ENCODE measurements around the gene PLCB1. TPM values are rescaled to one million over a fixed set of nuclear protein-coding genes. Genes with fewer than 3 reads are reported as not detected.

Gene PLCB1
- total RNA-seq, 3 donors from 2014 or later, result 7.2 to 50.7 (median 8.8) TPM

GRCh38 chr20:8438748-8439147, 306.7 kb downstream of the PLCB1 start:
- no peak for TF ChIP-seq CTCF (IDR thresholded peaks at IDR 0.05)
- ATAC-seq (no peak), DNase-seq (no peak)
- H3K36me3 ChIP-seq (ENCODE audit: low read depth), result no peaks in the 10 kb centered on the region
- no peaks in the 10 kb centered on the region for H3K4me1 ChIP-seq (ENCODE audit: low read depth)
- no peak overlapping the region for H3K4me3 ChIP-seq
- H3K9me3 ChIP-seq, result no peaks in the 10 kb centered on the region
- intact Hi-C loops (cut with DNase I, micrococcal nuclease), result no loop called here

GRCh38 chr20:8443464-8444072, 311.5 kb downstream of the PLCB1 start:
- ATAC-seq, result no peak
- no peaks in the 10 kb centered on the region for H3K36me3 ChIP-seq (ENCODE audit: low read depth)
- TF ChIP-seq CTCF (IDR thresholded peaks at IDR 0.05), result no peak
- H3K4me3 ChIP-seq, result no peak overlapping the region
- no peaks in the 10 kb centered on the region for H3K9me3 ChIP-seq
- no peak for DNase-seq
- intact Hi-C loops (cut with DNase I, micrococcal nuclease), result no loop called here
- no peaks in the 10 kb centered on the region for H3K4me1 ChIP-seq (ENCODE audit: low read depth)

- DNase-seq, result no peak
These were observed 315.4 kb downstream of the PLCB1 start for GRCh38 chr20:8447262-8448120.

GRCh38 chr20:8449123-8449522, 317.1 kb downstream of the PLCB1 start:
- TF ChIP-seq CTCF (IDR thresholded peaks at IDR 0.05), result no peak
- no peaks in the 10 kb centered on the region for H3K4me1 ChIP-seq (ENCODE audit: low read depth)
- no peaks in the 10 kb centered on the region for H3K9me3 ChIP-seq
- no peak overlapping the region for H3K4me3 ChIP-seq
- intact Hi-C loops (cut with DNase I, micrococcal nuclease), result no loop called here
- DNase-seq (no peak), ATAC-seq (no peak)
- H3K36me3 ChIP-seq (ENCODE audit: low read depth), result no peaks in the 10 kb centered on the region

More at GRCh38 chr20:8447262-8448120, 315.4 kb downstream of the PLCB1 start:
- no peak for TF ChIP-seq CTCF (IDR thresholded peaks at IDR 0.05)
- no peak for ATAC-seq
- intact Hi-C loops (cut with DNase I, micrococcal nuclease), result no loop called here
- no peaks in the 10 kb centered on the region for H3K36me3 ChIP-seq (ENCODE audit: low read depth)
- no peaks in the 10 kb centered on the region for H3K4me1 ChIP-seq (ENCODE audit: low read depth)
- H3K9me3 ChIP-seq, result no peaks in the 10 kb centered on the region
- no peak overlapping the region for H3K4me3 ChIP-seq

- no peak for DNase-seq
- Histone ChIP-seq H3K4me3 (no peak overlapping the region), H3K9me3 (no peaks in the 10 kb centered on the region), H3K4me1 (ENCODE audit: low read depth) (no peaks in the 10 kb centered on the region), H3K36me3 (ENCODE audit: low read depth) (no peaks in the 10 kb centered on the region)
- intact Hi-C loops (cut with DNase I, micrococcal nuclease), result no loop called here
- ATAC-seq, result no peak
- no peak for TF ChIP-seq CTCF (IDR thresholded peaks at IDR 0.05)
These were observed 322.2 kb downstream of the PLCB1 start for GRCh38 chr20:8454137-8454712.

Measured in mucosa of descending colon (tissue), 3 donors.